GM12878 (cell line): ENCODE data around the gene OR6T1. TPM values are rescaled to one million over a fixed set of nuclear protein-coding genes. Genes with fewer than 3 reads are reported as not detected.

Experiments
- ATAC-seq: fragments of 200-7000 bp; cut with Tn5 transposase; 3 replicates; pipeline ENCODE4 v1.9.1; 2020; ENCODE audit warnings: mild to moderate bottlenecking, moderate library complexity
- BruUV-seq: library from RNA; stranded (reverse); fragments of 400-500 nt; replicated peaks from 2 replicates; lab custom pipeline; 2021; lab: Mats Ljungman, UMichigan
- CTCF ChIA-PET: fragments of 300-600 bp; sonication (Branson Sonifier 250); formaldehyde crosslinking; extraction: SDS; loops from one replicate; lab custom pipeline; 2021; ENCODE audit warnings: inconsistent platforms; lab: Yijun Ruan, JAX
- POLR2A ChIA-PET: fragments of 350-600 bp; formaldehyde crosslinking; extraction: SDS; loops from one replicate; lab custom pipeline; 2021; ENCODE audit warnings: inconsistent platforms; lab: Charles Lee
- RAD21 ChIA-PET: fragments of 300-600 bp; sonication (Branson Sonifier 250); formaldehyde crosslinking; loops from one replicate; lab custom pipeline; 2023; ENCODE audit warnings: antibody characterized with exemption; ENCODE audit not compliant: unreplicated experiment; lab: Charles Lee
- SMC1A ChIA-PET: fragments of 300-600 bp; sonication (Branson Sonifier 250); formaldehyde crosslinking; loops from one replicate; lab custom pipeline; 2023; ENCODE audit not compliant: unreplicated experiment, uncharacterized antibody; lab: Charles Lee
- DNase-seq: peaks from one replicate; pipeline ENCODE4 v3.0.0-alpha.2; 2011; ENCODE audit warnings: low read depth, low spot score
- FAIRE-seq: peaks from 3 replicates; lab custom pipeline; 2011; peaks lifted over from hg19 to GRCh38; lab: Jason Lieb, UNC
- H2AFZ ChIP-seq: 2 replicates; pipeline ENCODE4 v1.6.0; 2011; ENCODE audit warnings: low read depth, low read length, control low read depth; ENCODE audit not compliant: control insufficient read depth
- H3K27ac ChIP-seq: 2 replicates; pipeline ENCODE4 v1.5.1; 2011; ENCODE audit warnings: control low read depth; ENCODE audit not compliant: control insufficient read depth, insufficient read depth
- H3K27me3 ChIP-seq, 2 experiments: replicated peaks in 1 of 2; 2 replicates each; pipeline versions ENCODE4 v1.6.0 to v1.6.1; 2011; ENCODE audit warnings: low read length in 1 of 2; ENCODE audit not compliant: control insufficient read depth in 2 of 2, insufficient read depth in 2 of 2
- H3K36me3 ChIP-seq, 2 experiments: 2 replicates each; pipeline ENCODE4 v1.5.1; 2011; ENCODE audit warnings: low read length in 1 of 2; ENCODE audit not compliant: control insufficient read depth in 2 of 2, insufficient read depth in 2 of 2
- H3K4me1 ChIP-seq: 2 replicates; pipeline ENCODE4 v1.6.1; 2011; ENCODE audit warnings: mild to moderate bottlenecking, low read length, moderate library complexity, mixed read lengths; ENCODE audit not compliant: control insufficient read depth, insufficient read depth
- H3K4me2 ChIP-seq: 2 replicates; pipeline ENCODE4 v1.6.0; 2011; ENCODE audit warnings: control low read depth; ENCODE audit not compliant: control insufficient read depth, insufficient read depth
- H3K4me3 ChIP-seq: fragments of 200-600 bp; sonication (generic); 2 replicates; pipeline ENCODE4 v1.5.1; 2016
- H3K79me2 ChIP-seq: 2 replicates; pipeline ENCODE4 v1.6.0; 2011; ENCODE audit warnings: low read length; ENCODE audit not compliant: control insufficient read depth, insufficient read depth
- H3K9ac ChIP-seq: 2 replicates; pipeline ENCODE4 v1.8.0; 2011; ENCODE audit warnings: low read length, control low read depth, mixed read lengths; ENCODE audit not compliant: control insufficient read depth, insufficient read depth
- H3K9me3 ChIP-seq: replicated peaks from 3 replicates; pipeline ENCODE4 v1.5.1; 2011; ENCODE audit warnings: mild to moderate bottlenecking, low read length; ENCODE audit not compliant: control insufficient read depth, insufficient read depth
- H4K20me1 ChIP-seq: 2 replicates; pipeline ENCODE4 v1.6.0; 2011; ENCODE audit not compliant: control insufficient read depth, insufficient read depth
- CHD1 ChIP-seq: IDR thresholded peaks from 2 replicates; pipeline ENCODE4 v1.6.1; 2012; ENCODE audit warnings: low read depth, low read length, improper control_type of control experiment
- DPF2 ChIP-seq: fragments of 450-650 bp; IDR thresholded peaks from 2 replicates; pipeline ENCODE4 v1.6.1; 2017; ENCODE audit warnings: mild to moderate bottlenecking
- IKZF1 ChIP-seq: fragments of 450-650 bp; conservative IDR thresholded peaks from 2 replicates; pipeline ENCODE4 v1.6.1; 2017; ENCODE audit warnings: antibody characterized with exemption, mild to moderate bottlenecking
- KLF5 ChIP-seq: fragments of 450-650 bp; IDR thresholded peaks from 2 replicates; pipeline ENCODE4 v1.6.1; 2014; ENCODE audit warnings: mild to moderate bottlenecking; ENCODE audit not compliant: partially characterized antibody
- MEF2A ChIP-seq: IDR thresholded peaks from 2 replicates; pipeline ENCODE4 v1.6.1; 2011; ENCODE audit warnings: low read depth, mild to moderate bottlenecking, low read length, moderate library complexity; ENCODE audit not compliant: insufficient read depth
- NFXL1 ChIP-seq: fragments of 450-650 bp; IDR thresholded peaks from 2 replicates; pipeline ENCODE4 v1.6.1; 2017; ENCODE audit warnings: antibody characterized with exemption, mild to moderate bottlenecking, borderline replicate concordance
- POLR2AphosphoS5 ChIP-seq: IDR thresholded peaks from 2 replicates; pipeline ENCODE4 v1.6.1; 2011; ENCODE audit warnings: mild to moderate bottlenecking, low read length, inconsistent platforms
- SIN3A ChIP-seq: IDR thresholded peaks from 2 replicates; pipeline ENCODE4 v1.6.1; 2012; ENCODE audit warnings: low read depth, low read length, improper control_type of control experiment
- SIX5 ChIP-seq: IDR thresholded peaks from 2 replicates; pipeline ENCODE4 v1.6.1; 2011; ENCODE audit warnings: mild to moderate bottlenecking, low read depth, low read length, moderate library complexity; ENCODE audit not compliant: severe bottlenecking
- ZBED1 ChIP-seq: IDR thresholded peaks from 2 replicates; pipeline ENCODE4 v1.6.1; 2016; ENCODE audit warnings: borderline replicate concordance
- WGBS: methylation state at CpG from one replicate; pipeline ENCODE4 v1.1.6; 2016; ENCODE audit warnings: low lambda C conversion rate; ENCODE audit not compliant: insufficient replicate concordance, insufficient coverage; ENCODE audit errors: missing lambda C conversion rate; 5-methylcytosine and 5-hydroxymethylcytosine counted together
- in situ Hi-C: fragments of 300-500 bp; cut with MboI; formaldehyde crosslinking; loops from 9 replicates; pipeline ENCODE4 v1.14.3; 2018; ENCODE audit warnings: mixed read lengths
- intact Hi-C: fragments of 100-400 bp; cut with micrococcal nuclease; formaldehyde crosslinking; loops from one replicate; pipeline ENCODE4 v1.14.2; 2022; ENCODE audit not compliant: unreplicated experiment
- polyA plus RNA-seq, 11 experiments: library from polyadenylated mRNA; depleted of rRNA in 4 of 11; unstranded in 6 of 11; stranded (reverse) in 5 of 11; fragments of >200 nt; fragmentation: Nextera tagmentation in 4 of 11; fragmentation: Illumina TruSeq in 1 of 11; extraction: Ambion mirVana in 4 of 11; extraction: Trizol in 1 of 11; gene quantifications; 1 replicate in 1 of 11; 2 replicates in 10 of 11; pipeline versions ENCODE4 v1.2.1 to v1.2.3, GENCODE V29; 2011 to 2016; ENCODE audit warnings: inconsistent platforms in 2 of 11, missing spikeins in 2 of 11, low read depth in 1 of 11
- total RNA-seq, 4 experiments: library from RNA; depleted of rRNA in 3 of 4; stranded (reverse); fragments of >200 nt in 3 of 4; fragmentation: Illumina TruSeq in 1 of 4; extraction: Trizol in 1 of 4; gene quantifications; 2 replicates each; pipeline versions ENCODE4 v1.2.1 to v1.2.3, GENCODE V29; 2013 to 2021
- TF ChIP-seq, protein P1 (sequence below): IDR thresholded peaks from 2 replicates; pipeline ENCODE4 v1.6.1; 2012; ENCODE audit warnings: low read depth, low read length, improper control_type of control experiment
- TF ChIP-seq, protein P2 (sequence below): IDR thresholded peaks from 2 replicates; pipeline ENCODE4 v1.6.1; 2011; ENCODE audit warnings: mild to moderate bottlenecking, low read depth, low read length, moderate library complexity; ENCODE audit not compliant: insufficient replicate concordance

Gene OR6T1
- total and polyA plus RNA-seq, 10 of the 15 experiments (the other 5 are each of a cell fraction or from before 2014, with no cell fraction given) = not detected

DNA sequence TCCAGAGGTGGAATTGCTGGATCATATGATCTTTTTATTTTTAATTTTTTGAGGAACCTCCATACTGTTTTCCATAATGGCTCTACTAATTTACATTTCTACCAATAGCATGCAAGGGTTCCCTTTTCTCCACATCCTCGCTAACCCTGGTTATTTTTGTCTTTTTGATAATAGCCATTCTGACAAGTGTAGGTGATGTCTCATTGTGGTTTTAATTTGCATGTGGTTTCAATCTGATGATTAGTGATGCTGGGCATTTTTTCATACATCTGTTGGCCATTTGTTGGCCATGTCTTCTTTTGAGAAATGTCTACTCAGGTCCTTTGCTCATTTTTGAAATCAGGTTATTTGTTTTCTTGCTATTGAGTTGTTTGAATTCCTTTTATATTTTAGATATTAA is 19.6 kb downstream of the OR6T1 start:
- Histone ChIP-seq H3K27me3 (no peaks in the 10 kb centered on the region), H3K36me3 (no peaks in the 10 kb centered on the region), H2AFZ (no peak overlapping the region), H3K9me3 (no peaks in the 10 kb centered on the region), H3K4me2 (no peak overlapping the region), H3K4me3 (no peak overlapping the region), H4K20me1 (no peaks in the 10 kb centered on the region), H3K27ac (no peak overlapping the region), H3K4me1 (no peaks in the 10 kb centered on the region), H3K9ac (no peak overlapping the region), H3K79me2 (no peaks in the 10 kb centered on the region)
- intact Hi-C loops (no loop called here), in situ Hi-C loops (no loop called here)
- ChIA-PET RAD21 (no interaction called here), SMC1A (no interaction called here), CTCF (no interaction called here), POLR2A (no interaction called here)
- 0% methylated on average over 1 of the region's 1 CpG for WGBS
- DNase-seq = no peak
- no peak for FAIRE-seq
- no peak for ATAC-seq
- TF ChIP-seq IKZF1 = no peak
- no peak for TF ChIP-seq ZBED1
- TF ChIP-seq SIN3A = no peak
- no peak for TF ChIP-seq MEF2A
- no peak for TF ChIP-seq SIX5
- no peak for TF ChIP-seq DPF2
- no peak for TF ChIP-seq NFXL1
- no peak for TF ChIP-seq CHD1
- TF ChIP-seq POLR2AphosphoS5 = no peak
- TF ChIP-seq, protein P1, sequence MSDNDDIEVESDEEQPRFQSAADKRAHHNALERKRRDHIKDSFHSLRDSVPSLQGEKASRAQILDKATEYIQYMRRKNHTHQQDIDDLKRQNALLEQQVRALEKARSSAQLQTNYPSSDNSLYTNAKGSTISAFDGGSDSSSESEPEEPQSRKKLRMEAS = no peak
- no peak for TF ChIP-seq KLF5
- TF ChIP-seq, protein P2, sequence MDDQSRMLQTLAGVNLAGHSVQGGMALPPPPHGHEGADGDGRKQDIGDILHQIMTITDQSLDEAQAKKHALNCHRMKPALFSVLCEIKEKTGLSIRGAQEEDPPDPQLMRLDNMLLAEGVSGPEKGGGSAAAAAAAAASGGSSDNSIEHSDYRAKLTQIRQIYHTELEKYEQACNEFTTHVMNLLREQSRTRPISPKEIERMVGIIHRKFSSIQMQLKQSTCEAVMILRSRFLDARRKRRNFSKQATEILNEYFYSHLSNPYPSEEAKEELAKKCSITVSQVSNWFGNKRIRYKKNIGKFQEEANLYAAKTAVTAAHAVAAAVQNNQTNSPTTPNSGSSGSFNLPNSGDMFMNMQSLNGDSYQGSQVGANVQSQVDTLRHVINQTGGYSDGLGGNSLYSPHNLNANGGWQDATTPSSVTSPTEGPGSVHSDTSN = no peak
- BruUV-seq = no TSS peak
